CD4-positive, alpha-beta memory T cell (primary cell): ENCODE data around the gene MARCHF10. TPM values are rescaled to one million over a fixed set of nuclear protein-coding genes. Genes with fewer than 3 reads are reported as not detected.

Experiments
- CTCF ChIA-PET: fragments of 350-600 bp; sonication (Branson Sonifier 250); formaldehyde crosslinking; loops from one replicate; lab custom pipeline; 2021; ENCODE audit warnings: inconsistent platforms; ENCODE audit not compliant: partially characterized antibody; lab: Charles Lee
- POLR2A ChIA-PET: fragments of 350-600 bp; sonication (Branson Sonifier 250); formaldehyde crosslinking; loops from one replicate; lab custom pipeline; 2021; ENCODE audit not compliant: partially characterized antibody; lab: Charles Lee
- DNase-seq, 5 donors: peaks; one replicate each; pipeline versions ENCODE4 v3.0.0 to v3.0.0-alpha.2; 2020 to 2022; ENCODE audit warnings: mixed read lengths in 1 of 5
- H3K27ac ChIP-seq: one replicate; pipeline ENCODE4 v1.7.0; 2013; ENCODE audit warnings: low read depth, low read length
- H3K27me3 ChIP-seq: 2 replicates; pipeline ENCODE4 v1.7.0; 2013; ENCODE audit warnings: mild to moderate bottlenecking, low read length, moderate library complexity; ENCODE audit not compliant: insufficient read depth
- H3K36me3 ChIP-seq: 2 replicates; pipeline ENCODE4 v1.7.0; 2013; ENCODE audit warnings: mild to moderate bottlenecking, low read length, moderate library complexity; ENCODE audit not compliant: insufficient read depth
- H3K4me1 ChIP-seq: 2 replicates; pipeline ENCODE4 v1.7.0; 2013; ENCODE audit warnings: mild to moderate bottlenecking, low read length, moderate library complexity; ENCODE audit not compliant: insufficient read depth
- H3K4me3 ChIP-seq, 2 donors: one replicate each; pipeline ENCODE4 v1.7.0; 2013; ENCODE audit warnings: low read length in 2 of 2, mild to moderate bottlenecking in 1 of 2
- H3K9me3 ChIP-seq, 2 donors: one replicate each; pipeline ENCODE4 v1.7.0; 2013; ENCODE audit warnings: low read length in 2 of 2, control low read depth in 1 of 2; ENCODE audit not compliant: control insufficient read depth in 1 of 2
- H3K27ac Mint-ChIP-seq, 7 donors: one replicate each; pipeline ENCODE4 v1.8.0; 2020 to 2021; ENCODE audit warnings: mixed read lengths in 7 of 7, mild to moderate bottlenecking in 6 of 7, inconsistent platforms in 3 of 7, moderate library complexity in 3 of 7
- H3K27me3 Mint-ChIP-seq, 2 donors: one replicate each; pipeline ENCODE4 v1.8.0; 2020 to 2021; ENCODE audit warnings: mixed read lengths in 2 of 2
- H3K36me3 Mint-ChIP-seq, 2 donors: one replicate each; pipeline ENCODE4 v1.8.0; 2020 to 2021; ENCODE audit warnings: mixed read lengths in 2 of 2, inconsistent platforms in 1 of 2, mild to moderate bottlenecking in 1 of 2
- H3K4me1 Mint-ChIP-seq, 4 donors: one replicate each; pipeline ENCODE4 v1.8.0; 2020 to 2021; ENCODE audit warnings: mixed read lengths in 4 of 4, mild to moderate bottlenecking in 1 of 4
- H3K4me3 Mint-ChIP-seq, 8 donors: one replicate each; pipeline ENCODE4 v1.8.0; 2020 to 2021; ENCODE audit warnings: mixed read lengths in 8 of 8, mild to moderate bottlenecking in 7 of 8, moderate library complexity in 6 of 8, inconsistent platforms in 3 of 8
- H3K9me3 Mint-ChIP-seq, 8 donors: one replicate each; pipeline ENCODE4 v1.8.0; 2020 to 2021; ENCODE audit warnings: mixed read lengths in 8 of 8, mild to moderate bottlenecking in 5 of 8, inconsistent platforms in 3 of 8, moderate library complexity in 1 of 8
- intact Hi-C: fragments of 100-400 bp; cut with micrococcal nuclease; formaldehyde crosslinking; loops from one replicate; pipeline ENCODE4 v1.15.1; 2023
- polyA plus RNA-seq, 2 donors: library from polyadenylated mRNA; unstranded; fragments of 300-500 nt; fragmentation: Illumina TruSeq; gene quantifications; one replicate each; pipeline ENCODE4 v1.2.3, GENCODE V29; 2021
- total RNA-seq, 2 experiments: library from RNA; stranded (reverse); gene quantifications; one replicate each; pipeline ENCODE4 v1.2.3, GENCODE V29; 2021

The MARCHF10 gene
- total and polyA plus RNA-seq, 4 experiments from 2014 or later: 0.15 to 0.89 (median 0.45) TPM

DNA sequence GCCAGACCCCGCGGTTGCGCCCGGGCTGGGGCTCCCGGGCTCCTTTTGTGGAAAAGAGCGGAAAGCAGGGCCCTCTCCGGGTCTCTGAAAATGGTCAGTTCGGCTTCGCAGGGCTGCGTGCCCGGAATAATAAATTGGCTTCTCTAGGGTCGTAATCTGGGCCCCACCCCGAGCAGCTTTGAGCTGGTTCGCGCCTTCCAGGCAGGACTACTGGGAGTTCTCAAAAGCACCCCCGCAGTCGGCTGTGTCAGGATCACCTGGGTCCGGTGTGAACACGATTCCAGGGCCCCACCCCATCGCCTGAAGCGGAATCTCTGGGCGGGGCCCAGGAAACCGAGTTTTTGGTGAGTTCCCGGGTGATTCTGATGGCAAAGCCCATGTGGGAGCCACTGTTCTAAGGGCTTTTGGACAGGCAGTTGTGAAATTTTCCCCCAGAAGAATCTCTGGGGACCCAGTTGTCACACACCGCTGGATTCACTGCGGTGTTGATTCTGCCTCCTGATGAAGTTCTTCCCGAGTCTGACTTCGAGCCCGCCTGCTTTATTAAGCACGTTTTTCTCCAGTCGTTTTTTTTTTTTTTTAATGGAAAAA lies 103.6 kb downstream of the MARCHF10 start:
- no peaks in the 10 kb centered on the region for H3K36me3 Mint-ChIP-seq
- H3K27ac Mint-ChIP-seq: peak overlapping the region in 2 of 7 donors; percentile 65 to 76
- H3K4me3 Mint-ChIP-seq: peak overlapping the region; percentile 76 to 84 (median 80)
- ChIA-PET CTCF (interaction anchor here (1.0 to 3.0 kb wide), 6 partner anchors 16 to 702 kb away, joined by 3 to 14 read pairs (median 6); no protein-coding TSS in a partner anchor), POLR2A (interaction anchor here (1.3 to 2.5 kb wide), 2 partner anchors 20 to 261 kb away, joined by 3 to 10 read pairs; no protein-coding TSS in a partner anchor)
- Histone ChIP-seq H3K9me3 (no peaks in the 10 kb centered on the region), H3K27me3 (no peaks in the 10 kb centered on the region), H3K4me3 (peak overlapping the region in 1 of 2 donors; percentile 32), H3K36me3 (no peaks in the 10 kb centered on the region), H3K27ac (no peak overlapping the region), H3K4me1 (peaks cover 10% of the 10 kb centered on the region)
- peaks cover 3 to 19% (median 4%) of the 10 kb centered on the region in 4 donors for H3K4me1 Mint-ChIP-seq
- DNase-seq: no peak
- peaks cover 0 to 2% (median 0%) of the 10 kb centered on the region in 8 donors for H3K9me3 Mint-ChIP-seq
- H3K27me3 Mint-ChIP-seq: peaks cover 3% of the 10 kb centered on the region in 2 donors
- intact Hi-C loops: loop anchor here (1.0 to 5.0 kb wide), 3 partner anchors 20 to 908 kb away; no protein-coding TSS in a partner anchor

DNA sequence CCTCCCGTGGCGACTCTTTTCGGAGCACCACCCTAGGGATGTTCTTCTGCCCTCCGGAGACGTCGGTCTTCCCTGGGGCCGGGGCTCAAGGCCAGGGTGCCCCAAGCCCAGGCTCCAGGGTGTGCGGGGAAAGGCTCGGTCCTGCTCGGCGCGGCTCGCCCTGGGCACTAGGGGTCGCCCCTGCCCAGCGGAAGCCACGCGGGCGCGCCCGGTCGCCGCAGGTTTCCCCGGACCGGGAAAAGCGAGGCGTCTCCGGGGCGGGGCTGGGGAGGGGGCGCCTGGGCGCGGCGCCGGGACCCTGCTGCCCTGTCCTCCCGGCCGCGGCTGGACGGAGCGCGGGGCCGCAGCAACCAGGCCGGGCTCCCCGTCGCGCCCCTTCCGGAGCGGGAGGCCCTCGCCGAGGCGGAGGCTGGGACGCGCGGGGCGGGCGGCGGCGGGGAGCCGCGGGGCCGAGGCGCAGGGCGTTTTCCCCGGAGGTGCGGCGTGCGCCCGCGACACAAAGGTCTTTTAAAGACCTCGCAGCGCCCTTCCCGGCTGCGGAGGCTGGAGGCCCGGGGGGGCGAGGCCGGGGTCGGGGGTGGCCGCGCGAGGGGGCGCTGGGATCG lies 104.2 kb downstream of the MARCHF10 start:
- Mint-ChIP-seq H3K27ac (peak overlapping the region in 1 of 7 donors; percentile 10), H3K36me3 (no peaks in the 10 kb centered on the region), H3K9me3 (peaks cover 0 to 1% (median 0%) of the 10 kb centered on the region in 8 donors), H3K4me3 (peak overlapping the region in 5 of 8 donors; percentile 20 to 49 (median 34)), H3K4me1 (peaks cover 3 to 19% (median 4%) of the 10 kb centered on the region in 4 donors), H3K27me3 (peaks cover 3% of the 10 kb centered on the region in 2 donors)
- no peaks in the 10 kb centered on the region for H3K9me3 ChIP-seq
- H3K4me3 ChIP-seq: peak overlapping the region in 1 of 2 donors; percentile 32
- H3K36me3 ChIP-seq: no peaks in the 10 kb centered on the region
- ChIA-PET POLR2A (interaction anchor here (2.5 kb wide), 1 partner anchor 21 kb away, joined by 10 read pairs; no protein-coding TSS in a partner anchor), CTCF (interaction anchor here (1.1 to 3.0 kb wide), 6 partner anchors 10 to 703 kb away, joined by 3 to 14 read pairs (median 6); no protein-coding TSS in a partner anchor)
- no peaks in the 10 kb centered on the region for H3K27me3 ChIP-seq
- H3K27ac ChIP-seq: no peak overlapping the region
- intact Hi-C loops: loop anchor here (1.0 to 5.0 kb wide), 3 partner anchors 20 to 908 kb away; no protein-coding TSS in a partner anchor
- DNase-seq: peak in 4 of 5 donors; percentile 69 to 82 (median 72)
- H3K4me1 ChIP-seq: peaks cover 10% of the 10 kb centered on the region

DNA sequence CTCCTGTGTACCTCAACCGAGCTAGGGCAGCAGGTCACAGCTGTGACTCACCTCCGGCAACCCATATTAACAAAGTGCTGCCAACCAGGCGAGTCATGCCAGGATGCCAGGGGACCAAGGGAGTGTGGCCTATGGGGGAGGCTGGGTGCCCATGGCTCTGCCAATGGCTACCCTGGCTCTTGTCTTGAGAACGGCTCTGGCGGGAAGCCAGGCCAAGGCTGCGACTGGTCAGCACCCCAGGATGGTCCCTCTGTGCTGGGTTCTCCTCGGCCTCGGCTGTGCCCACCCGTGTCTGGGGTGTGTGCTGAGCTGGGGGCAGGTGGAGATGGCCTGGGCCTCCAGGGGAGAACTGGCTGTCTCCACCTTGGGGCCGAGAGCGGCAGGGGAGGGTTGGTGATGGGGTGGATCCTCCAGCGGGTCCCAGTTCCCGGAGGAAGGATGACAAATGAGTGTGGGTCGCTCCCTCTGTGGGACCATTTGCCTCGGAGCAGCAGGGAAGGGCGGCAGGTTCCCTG lies 104.8 kb downstream of the MARCHF10 start:
- Histone ChIP-seq H3K4me3 (no peak overlapping the region), H3K27me3 (no peaks in the 10 kb centered on the region), H3K9me3 (no peaks in the 10 kb centered on the region), H3K4me1 (peaks cover 10% of the 10 kb centered on the region), H3K27ac (no peak overlapping the region), H3K36me3 (no peaks in the 10 kb centered on the region)
- Mint-ChIP-seq H3K36me3 (no peaks in the 10 kb centered on the region), H3K4me3 (peak overlapping the region in 6 of 8 donors; percentile 20 to 52 (median 35)), H3K4me1 (peaks cover 3 to 19% (median 4%) of the 10 kb centered on the region in 4 donors), H3K27me3 (peaks cover 3% of the 10 kb centered on the region in 2 donors), H3K27ac (peak overlapping the region in 2 of 7 donors; percentile 10 to 57), H3K9me3 (peaks cover 0 to 1% (median 0%) of the 10 kb centered on the region in 8 donors)
- DNase-seq: no peak
- POLR2A ChIA-PET: interaction anchor here (0.7 to 2.5 kb wide), 3 partner anchors 21 to 703 kb away, joined by 3 to 10 read pairs (median 5); no protein-coding TSS in a partner anchor
- CTCF ChIA-PET: interaction anchor here (0.9 to 3.0 kb wide), 6 partner anchors 11 to 703 kb away, joined by 3 to 14 read pairs (median 4); no protein-coding TSS in a partner anchor
- intact Hi-C loops: loop anchor here (5.0 kb wide), 1 partner anchor 909 kb away; no protein-coding TSS in a partner anchor

DNA sequence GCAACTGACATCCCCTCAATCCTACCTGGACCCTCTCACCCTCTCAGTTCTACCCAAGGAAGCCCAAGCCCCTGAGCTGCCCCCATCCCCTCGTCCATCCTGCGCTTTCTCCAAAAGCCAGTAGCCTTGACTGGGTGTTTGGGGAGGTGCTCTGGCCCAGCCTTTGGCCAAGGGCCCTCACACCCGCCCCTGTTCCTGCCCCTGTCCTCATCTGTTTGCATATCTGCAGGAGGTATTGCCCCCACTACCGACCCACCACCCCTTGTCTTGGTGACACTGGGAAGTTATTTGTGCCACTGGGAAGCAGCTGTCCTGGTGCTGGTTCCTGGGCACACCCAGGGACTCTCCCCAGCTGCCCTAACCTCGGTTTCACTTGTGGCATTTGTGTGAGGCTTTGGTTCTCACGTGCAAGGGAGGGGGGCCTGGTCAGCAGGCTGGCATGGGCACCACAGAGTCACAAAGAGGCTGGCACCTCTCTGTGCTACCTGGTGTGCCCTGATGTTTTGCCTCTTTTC lies 105.3 kb downstream of the MARCHF10 start:
- Mint-ChIP-seq H3K27me3 (peaks cover 3% of the 10 kb centered on the region in 2 donors), H3K9me3 (peaks cover 0 to 1% (median 0%) of the 10 kb centered on the region in 8 donors), H3K4me1 (peaks cover 3 to 19% (median 4%) of the 10 kb centered on the region in 4 donors), H3K4me3 (peak overlapping the region in 1 of 8 donors; percentile 52), H3K36me3 (no peaks in the 10 kb centered on the region), H3K27ac (no peak overlapping the region)
- no peak for DNase-seq
- Histone ChIP-seq H3K4me1 (peaks cover 10% of the 10 kb centered on the region), H3K27ac (no peak overlapping the region), H3K9me3 (no peaks in the 10 kb centered on the region), H3K36me3 (no peaks in the 10 kb centered on the region), H3K4me3 (no peak overlapping the region), H3K27me3 (no peaks in the 10 kb centered on the region)
- ChIA-PET POLR2A (interaction anchor here (0.7 to 2.5 kb wide), 3 partner anchors 22 to 704 kb away, joined by 3 to 10 read pairs (median 5); no protein-coding TSS in a partner anchor), CTCF (interaction anchor here (0.9 to 3.0 kb wide), 5 partner anchors 11 to 704 kb away, joined by 3 to 14 read pairs (median 4); no protein-coding TSS in a partner anchor)
- intact Hi-C loops: loop anchor here (5.0 kb wide), 1 partner anchor 909 kb away; no protein-coding TSS in a partner anchor

DNA sequence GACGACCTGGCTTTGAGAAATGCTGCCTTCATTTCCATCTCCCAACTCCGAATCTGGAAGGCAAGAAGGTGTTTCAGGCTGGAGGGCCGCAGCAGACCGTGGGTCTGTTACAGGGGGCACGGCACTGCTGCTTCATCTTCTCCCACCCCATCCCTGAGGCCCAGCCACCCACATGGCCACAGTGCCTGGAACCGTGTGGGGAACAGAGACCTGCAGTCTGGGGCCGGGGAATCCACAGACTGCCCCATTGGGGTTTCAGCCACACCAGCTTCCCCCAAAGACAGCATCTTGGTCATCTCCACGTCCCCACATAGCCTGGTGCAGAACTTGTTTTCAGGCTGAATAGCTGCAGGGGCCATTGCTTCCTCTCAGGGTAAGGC lies 106.4 kb downstream of the MARCHF10 start:
- peaks cover 10% of the 10 kb centered on the region for H3K4me1 ChIP-seq
- DNase-seq: no peak
- Mint-ChIP-seq H3K36me3 (no peaks in the 10 kb centered on the region), H3K4me3 (peak overlapping the region in 1 of 8 donors; percentile 30), H3K4me1 (peaks cover 1 to 19% (median 4%) of the 10 kb centered on the region in 4 donors), H3K27me3 (peaks cover 3% of the 10 kb centered on the region in 2 donors), H3K27ac (no peak overlapping the region), H3K9me3 (peaks cover 0 to 1% (median 0%) of the 10 kb centered on the region in 8 donors)
- CTCF ChIA-PET: no interaction called here
- POLR2A ChIA-PET: no interaction called here
- no peak overlapping the region for H3K4me3 ChIP-seq
- H3K27me3 ChIP-seq: no peaks in the 10 kb centered on the region
- no peaks in the 10 kb centered on the region for H3K9me3 ChIP-seq
- H3K27ac ChIP-seq: no peak overlapping the region
- intact Hi-C loops: loop anchor here (5.0 kb wide), 1 partner anchor 911 kb away; no protein-coding TSS in a partner anchor
- H3K36me3 ChIP-seq: no peaks in the 10 kb centered on the region

DNA sequence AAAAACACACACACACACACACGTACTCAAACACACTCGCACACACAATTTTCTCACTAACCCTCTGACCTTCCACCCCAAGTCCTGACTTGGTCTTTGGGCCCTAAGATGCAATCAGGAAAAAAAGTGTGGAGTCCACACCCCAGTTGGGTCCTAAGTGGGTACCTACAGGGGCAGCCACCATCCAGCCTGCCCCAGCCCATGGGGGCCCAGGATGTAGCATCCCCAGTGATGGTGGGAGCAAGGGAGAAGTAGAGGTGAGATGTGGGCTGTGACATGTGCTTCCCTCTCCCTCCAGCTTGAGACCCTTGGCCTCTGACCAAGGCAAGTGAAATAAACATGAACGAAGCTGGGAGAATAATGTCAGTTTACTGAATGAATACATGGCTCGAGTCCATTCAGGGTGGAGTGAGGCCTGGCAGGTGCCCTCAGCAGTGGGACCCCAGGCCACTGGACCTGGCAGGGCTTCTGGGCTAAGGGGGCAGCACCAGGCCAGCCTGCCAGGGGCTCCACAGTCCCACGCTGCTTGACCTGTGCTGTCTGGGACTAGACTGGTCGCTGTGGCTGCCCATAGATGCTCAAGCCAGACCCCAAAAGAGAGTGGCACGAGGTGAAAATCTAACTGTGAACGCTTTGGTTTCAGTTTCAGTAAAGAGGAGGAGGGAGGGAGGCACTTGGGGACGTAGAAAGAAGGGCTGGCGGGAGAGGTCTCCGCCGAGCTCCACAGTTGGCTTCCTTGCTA lies 107.0 kb downstream of the MARCHF10 start:
- Mint-ChIP-seq H3K4me1 (peaks cover 1 to 19% (median 4%) of the 10 kb centered on the region in 4 donors), H3K36me3 (no peaks in the 10 kb centered on the region), H3K4me3 (peak overlapping the region in 1 of 8 donors; percentile 30), H3K9me3 (peaks cover 0 to 1% (median 0%) of the 10 kb centered on the region in 8 donors), H3K27ac (peak overlapping the region in 2 of 7 donors; percentile 55 to 62), H3K27me3 (peaks cover 3% of the 10 kb centered on the region in 2 donors)
- Histone ChIP-seq H3K9me3 (no peaks in the 10 kb centered on the region), H3K4me3 (no peak overlapping the region), H3K4me1 (peaks cover 10% of the 10 kb centered on the region), H3K36me3 (no peaks in the 10 kb centered on the region), H3K27me3 (no peaks in the 10 kb centered on the region), H3K27ac (no peak overlapping the region)
- DNase-seq: no peak
- intact Hi-C loops: loop anchor here (5.0 kb wide), 1 partner anchor 911 kb away; no protein-coding TSS in a partner anchor
- CTCF ChIA-PET: no interaction called here
- POLR2A ChIA-PET: interaction anchor here (0.6 kb wide), 1 partner anchor 110 kb away, joined by 3 read pairs; no protein-coding TSS in a partner anchor
